CD14-positive monocyte (primary cell): ENCODE results near the gene HKDC1. TPM values are rescaled to one million over a fixed set of nuclear protein-coding genes. Genes with fewer than 3 reads are reported as not detected.

Experiments used
- DNase-seq, 3 donors: peaks; one replicate each; pipeline ENCODE4 v3.0.0-alpha.2; 2011 to 2022
- H2AFZ ChIP-seq: 2 replicates; pipeline ENCODE4 v1.6.0; 2012; ENCODE audit warnings: mild to moderate bottlenecking, low read depth, low read length, inconsistent platforms; ENCODE audit not compliant: insufficient read depth, poor library complexity, severe bottlenecking
- H3K27ac ChIP-seq, 2 donors: 1 replicate in 1 of 2; 2 replicates in 1 of 2; pipeline ENCODE4 v1.5.1; 2012 to 2013; ENCODE audit warnings: low read length in 2 of 2, control low read depth in 1 of 2, inconsistent platforms in 1 of 2, low read depth in 1 of 2, mild to moderate bottlenecking in 1 of 2
- H3K27me3 ChIP-seq, 2 donors: one replicate each; pipeline versions ENCODE4 v1.6.0 to v1.6.1; 2011 to 2013; ENCODE audit warnings: low read length in 2 of 2; ENCODE audit not compliant: control insufficient read depth in 2 of 2, insufficient read depth in 2 of 2
- H3K36me3 ChIP-seq, 2 donors: replicated peaks in 1 of 2; 1 replicate in 1 of 2; 2 replicates in 1 of 2; pipeline versions ENCODE4 v1.5.1 to v1.6.1; 2012 to 2013; ENCODE audit warnings: low read length in 2 of 2, control low read depth in 1 of 2, inconsistent platforms in 1 of 2, mild to moderate bottlenecking in 1 of 2; ENCODE audit not compliant: insufficient read depth in 2 of 2, control insufficient read depth in 1 of 2
- H3K4me1 ChIP-seq, 2 donors: 1 replicate in 1 of 2; 2 replicates in 1 of 2; pipeline versions ENCODE4 v1.5.1 to v1.6.1; 2012 to 2013; ENCODE audit warnings: low read length in 2 of 2, control low read depth in 1 of 2, inconsistent platforms in 1 of 2, mild to moderate bottlenecking in 1 of 2, moderate library complexity in 1 of 2; ENCODE audit not compliant: insufficient read depth in 2 of 2, control insufficient read depth in 1 of 2
- H3K4me2 ChIP-seq: replicated peaks from 2 replicates; pipeline ENCODE3; 2012; ENCODE audit warnings: low read length, moderate library complexity, mild to moderate bottlenecking; ENCODE audit not compliant: poor library complexity, severe bottlenecking; ENCODE audit errors: extremely low read depth
- H3K4me3 ChIP-seq, 3 experiments: fragments of 200-600 bp in 1 of 3; sonication (generic) in 1 of 3; replicated peaks in 1 of 3; 1 replicate in 2 of 3; 2 replicates in 1 of 3; pipeline ENCODE4 v1.5.1; 2011 to 2013; ENCODE audit warnings: low read length in 3 of 3, mild to moderate bottlenecking in 3 of 3, control low read depth in 2 of 3, low read depth in 2 of 3, inconsistent platforms in 1 of 3, moderate library complexity in 1 of 3
- H3K79me2 ChIP-seq: 2 replicates; pipeline ENCODE4 v1.6.0; 2012; ENCODE audit warnings: mild to moderate bottlenecking, control low read depth, inconsistent platforms, low read length, moderate library complexity; ENCODE audit not compliant: insufficient read depth
- H3K9ac ChIP-seq: 2 replicates; pipeline ENCODE4 v1.6.0; 2017; ENCODE audit warnings: low read length, mild to moderate bottlenecking; ENCODE audit not compliant: insufficient read depth, poor library complexity, severe bottlenecking
- H3K9me3 ChIP-seq, 2 donors: replicated peaks in 1 of 2; 1 replicate in 1 of 2; 2 replicates in 1 of 2; pipeline versions ENCODE4 v1.5.1 to v1.6.1; 2012 to 2013; ENCODE audit warnings: low read length in 2 of 2, control low read depth in 1 of 2; ENCODE audit not compliant: control insufficient read depth in 1 of 2, insufficient read depth in 1 of 2
- H4K20me1 ChIP-seq: 2 replicates; pipeline ENCODE4 v1.6.0; 2012; ENCODE audit warnings: mild to moderate bottlenecking, low read length, control low read depth, moderate library complexity; ENCODE audit not compliant: insufficient read depth
- H3K27ac Mint-ChIP-seq, 7 donors: one replicate each; pipeline ENCODE4 v1.8.0; 2020; ENCODE audit warnings: mild to moderate bottlenecking in 7 of 7, mixed read lengths in 7 of 7, moderate library complexity in 6 of 7, inconsistent platforms in 2 of 7
- H3K27me3 Mint-ChIP-seq, 3 donors: one replicate each; pipeline ENCODE4 v1.8.0; 2021 to 2022; ENCODE audit warnings: low read depth in 3 of 3, mild to moderate bottlenecking in 3 of 3, mixed read lengths in 3 of 3, moderate library complexity in 3 of 3, inconsistent platforms in 1 of 3
- H3K36me3 Mint-ChIP-seq, 2 donors: one replicate each; pipeline ENCODE4 v1.8.0; 2020; ENCODE audit warnings: mixed read lengths in 2 of 2, inconsistent platforms in 1 of 2, mild to moderate bottlenecking in 1 of 2
- H3K4me1 Mint-ChIP-seq: one replicate; pipeline ENCODE4 v1.8.0; 2020; ENCODE audit warnings: mild to moderate bottlenecking, mixed read lengths
- H3K4me3 Mint-ChIP-seq, 2 donors: one replicate each; pipeline ENCODE4 v1.8.0; 2020; ENCODE audit warnings: mild to moderate bottlenecking in 2 of 2, mixed read lengths in 2 of 2, moderate library complexity in 1 of 2
- H3K9me3 Mint-ChIP-seq, 7 donors: one replicate each; pipeline ENCODE4 v1.8.0; 2020 to 2022; ENCODE audit warnings: mixed read lengths in 7 of 7, mild to moderate bottlenecking in 6 of 7, moderate library complexity in 6 of 7, inconsistent platforms in 2 of 7
- WGBS: methylation state at CpG from one replicate; pipeline ENCODE4 v1.1.5; 2013; ENCODE audit warnings: missing lambda C conversion rate; ENCODE audit not compliant: insufficient coverage; 5-methylcytosine and 5-hydroxymethylcytosine counted together
- intact Hi-C, 2 donors: fragments of 100-400 bp; cut with micrococcal nuclease; formaldehyde crosslinking; loops; one replicate each; pipeline versions ENCODE4 v1.15.0 to v1.15.1; 2023
- polyA plus RNA-seq, 3 donors: library from polyadenylated mRNA; depleted of rRNA in 1 of 3; unstranded in 2 of 3; stranded (reverse) in 1 of 3; fragments of 300-500 nt in 2 of 3; fragments of >200 nt in 1 of 3; fragmentation: Illumina TruSeq in 2 of 3; gene quantifications; 1 replicate in 2 of 3; 2 replicates in 1 of 3; pipeline ENCODE4 v1.2.3, GENCODE V29; 2012 to 2021
- TF ChIP-seq, protein P1 (sequence below): fragments of 200-600 bp; IDR thresholded peaks from one replicate; pipeline ENCODE4 v1.8.0; 2022; ENCODE audit warnings: antibody characterized with exemption, mild to moderate bottlenecking

Gene HKDC1
- polyA plus RNA-seq, 3 donors: not detected

DNA sequence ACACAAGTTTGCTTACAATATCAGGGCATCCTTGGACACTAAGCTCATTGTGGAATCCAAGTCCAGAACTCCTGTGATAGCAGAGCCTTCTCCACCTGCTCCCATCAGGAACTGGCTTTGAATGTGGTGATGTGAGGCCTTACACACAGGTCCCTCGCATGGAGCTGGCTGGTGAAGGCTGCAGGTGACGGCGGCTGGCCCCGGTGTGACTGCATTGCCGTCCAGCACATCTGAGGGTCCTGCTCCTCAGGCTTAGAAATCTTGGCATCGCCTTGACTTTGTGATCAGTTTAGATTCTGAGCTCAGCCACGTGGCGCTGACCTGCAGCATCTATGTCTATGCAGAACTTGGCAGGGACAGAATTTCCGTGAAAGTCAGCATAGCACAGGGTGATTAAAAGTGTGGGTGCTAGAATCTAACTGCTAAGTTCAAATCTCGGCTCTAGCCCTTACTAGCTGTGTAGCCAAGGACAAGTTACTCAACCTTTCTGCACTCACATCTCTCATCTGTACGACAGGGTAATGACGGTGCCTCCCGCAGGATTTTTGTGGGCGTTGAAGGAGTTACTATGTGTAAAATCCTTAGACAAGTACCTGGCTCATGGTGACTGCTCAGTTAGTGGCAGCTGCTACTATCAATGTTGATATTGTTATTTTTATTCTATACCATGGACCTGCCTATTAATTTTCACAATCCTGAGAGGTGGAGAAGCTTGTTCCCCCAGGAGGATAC lies 26.6 kb downstream of the HKDC1 start:
- H3K4me1 ChIP-seq: no peaks in the 10 kb centered on the region
- no peaks in the 10 kb centered on the region for H4K20me1 ChIP-seq
- no peak for DNase-seq
- Mint-ChIP-seq H3K36me3 (no peaks in the 10 kb centered on the region), H3K4me1 (peaks cover 3% of the 10 kb centered on the region), H3K9me3 (no peaks in the 10 kb centered on the region), H3K27me3 (peaks cover under 1 to 6% (median 2%) of the 10 kb centered on the region in 3 donors), H3K27ac (no peak overlapping the region), H3K4me3 (no peak overlapping the region)
- H3K27ac ChIP-seq: no peak overlapping the region
- no peak overlapping the region for H3K9ac ChIP-seq
- no peak overlapping the region for H2AFZ ChIP-seq
- TF ChIP-seq, protein P1, sequence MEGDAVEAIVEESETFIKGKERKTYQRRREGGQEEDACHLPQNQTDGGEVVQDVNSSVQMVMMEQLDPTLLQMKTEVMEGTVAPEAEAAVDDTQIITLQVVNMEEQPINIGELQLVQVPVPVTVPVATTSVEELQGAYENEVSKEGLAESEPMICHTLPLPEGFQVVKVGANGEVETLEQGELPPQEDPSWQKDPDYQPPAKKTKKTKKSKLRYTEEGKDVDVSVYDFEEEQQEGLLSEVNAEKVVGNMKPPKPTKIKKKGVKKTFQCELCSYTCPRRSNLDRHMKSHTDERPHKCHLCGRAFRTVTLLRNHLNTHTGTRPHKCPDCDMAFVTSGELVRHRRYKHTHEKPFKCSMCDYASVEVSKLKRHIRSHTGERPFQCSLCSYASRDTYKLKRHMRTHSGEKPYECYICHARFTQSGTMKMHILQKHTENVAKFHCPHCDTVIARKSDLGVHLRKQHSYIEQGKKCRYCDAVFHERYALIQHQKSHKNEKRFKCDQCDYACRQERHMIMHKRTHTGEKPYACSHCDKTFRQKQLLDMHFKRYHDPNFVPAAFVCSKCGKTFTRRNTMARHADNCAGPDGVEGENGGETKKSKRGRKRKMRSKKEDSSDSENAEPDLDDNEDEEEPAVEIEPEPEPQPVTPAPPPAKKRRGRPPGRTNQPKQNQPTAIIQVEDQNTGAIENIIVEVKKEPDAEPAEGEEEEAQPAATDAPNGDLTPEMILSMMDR: no peak
- H3K9me3 ChIP-seq: no peaks in the 10 kb centered on the region
- no peaks in the 10 kb centered on the region for H3K36me3 ChIP-seq
- 98% methylated on average over 6 of the region's 14 CpGs for WGBS
- H3K4me2 ChIP-seq: no peak overlapping the region
- intact Hi-C loops: no loop called here
- H3K27me3 ChIP-seq: no peaks in the 10 kb centered on the region
- H3K4me3 ChIP-seq: no peak overlapping the region
- no peaks in the 10 kb centered on the region for H3K79me2 ChIP-seq

DNA sequence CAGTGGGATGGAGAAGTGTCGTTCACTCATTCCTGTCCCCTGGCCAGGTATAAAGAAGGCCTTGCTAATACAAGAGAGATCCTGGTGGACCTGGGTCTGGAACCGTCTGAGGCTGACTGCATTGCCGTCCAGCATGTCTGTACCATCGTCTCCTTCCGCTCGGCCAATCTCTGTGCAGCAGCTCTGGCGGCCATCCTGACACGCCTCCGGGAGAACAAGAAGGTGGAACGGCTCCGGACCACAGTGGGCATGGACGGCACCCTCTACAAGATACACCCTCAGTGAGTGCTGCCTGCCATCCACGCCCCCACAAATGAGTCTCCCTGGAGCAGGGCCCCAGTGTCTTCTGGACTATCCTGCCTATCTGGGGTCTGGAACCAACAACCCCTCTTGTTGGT lies 27.2 kb downstream of the HKDC1 start:
- Mint-ChIP-seq H3K36me3 (no peaks in the 10 kb centered on the region), H3K27ac (peak overlapping the region in 1 of 7 donors; percentile 16), H3K9me3 (no peaks in the 10 kb centered on the region), H3K27me3 (peaks cover 0 to 6% (median 2%) of the 10 kb centered on the region in 3 donors), H3K4me1 (peaks cover 3% of the 10 kb centered on the region), H3K4me3 (no peak overlapping the region)
- TF ChIP-seq, protein P1: no peak
- no peak for DNase-seq
- intact Hi-C loops: no loop called here
- Histone ChIP-seq H3K9me3 (no peaks in the 10 kb centered on the region), H3K27me3 (no peaks in the 10 kb centered on the region), H4K20me1 (no peaks in the 10 kb centered on the region), H2AFZ (no peak overlapping the region), H3K9ac (no peak overlapping the region), H3K4me1 (no peaks in the 10 kb centered on the region), H3K27ac (no peak overlapping the region), H3K36me3 (no peaks in the 10 kb centered on the region), H3K4me2 (no peak overlapping the region), H3K79me2 (no peaks in the 10 kb centered on the region), H3K4me3 (no peak overlapping the region)
- WGBS: over 99% methylated on average over 11 of the region's 13 CpGs
